Transverse colon (tissue), 4 donors: ENCODE data around the gene OTOGL.

Source experiments
- EP300 ChIP-seq: sonication (generic); formaldehyde crosslinking; IDR thresholded peaks from one replicate; pipeline ENCODE4 v1.6.1; 2017; ENCODE audit warnings: antibody characterized with exemption, low read depth
- POLR2A ChIP-seq: fragments of 450-650 bp; IDR thresholded peaks from one replicate; pipeline ENCODE4 v1.6.1; 2016; ENCODE audit warnings: antibody characterized with exemption, mild to moderate bottlenecking, moderate library complexity
- POLR2AphosphoS5 ChIP-seq, 3 donors: sonication (generic); formaldehyde crosslinking; IDR thresholded peaks; one replicate each; pipeline ENCODE4 v1.6.1; 2016; ENCODE audit warnings: antibody characterized with exemption in 3 of 3
- TF ChIP-seq, protein P1 (sequence below), 5 experiments: fragments of 200-600 bp in 3 of 5; fragments of 450-650 bp in 2 of 5; sonication (generic) in 3 of 5; IDR thresholded peaks; 1 replicate in 2 of 5; 2 replicates in 3 of 5; pipeline ENCODE4 v1.5.1; 2016 to 2017; ENCODE audit warnings: antibody characterized with exemption in 5 of 5, inconsistent platforms in 3 of 5, mild to moderate bottlenecking in 2 of 5, moderate library complexity in 1 of 5

DNA sequence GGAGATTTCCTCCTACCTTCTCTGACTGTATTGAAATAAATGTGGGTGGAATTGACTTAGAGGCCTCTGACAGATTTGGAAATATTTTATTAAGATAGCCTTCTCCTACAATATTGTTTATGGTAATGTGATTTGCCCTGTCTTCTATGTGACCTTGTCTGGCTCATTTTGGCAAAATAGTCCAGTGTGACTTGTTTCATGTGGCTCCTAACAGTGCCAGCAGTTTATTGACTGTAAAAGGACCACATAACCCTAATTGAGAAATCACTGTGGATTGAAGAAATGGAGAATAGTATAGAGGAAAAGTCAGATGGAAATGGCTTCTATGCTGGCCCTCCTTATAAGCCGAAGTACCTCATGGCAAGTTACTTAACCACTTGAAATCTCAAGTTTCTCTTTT is 173.8 kb downstream of the OTOGL start:
- TF ChIP-seq, protein P1, sequence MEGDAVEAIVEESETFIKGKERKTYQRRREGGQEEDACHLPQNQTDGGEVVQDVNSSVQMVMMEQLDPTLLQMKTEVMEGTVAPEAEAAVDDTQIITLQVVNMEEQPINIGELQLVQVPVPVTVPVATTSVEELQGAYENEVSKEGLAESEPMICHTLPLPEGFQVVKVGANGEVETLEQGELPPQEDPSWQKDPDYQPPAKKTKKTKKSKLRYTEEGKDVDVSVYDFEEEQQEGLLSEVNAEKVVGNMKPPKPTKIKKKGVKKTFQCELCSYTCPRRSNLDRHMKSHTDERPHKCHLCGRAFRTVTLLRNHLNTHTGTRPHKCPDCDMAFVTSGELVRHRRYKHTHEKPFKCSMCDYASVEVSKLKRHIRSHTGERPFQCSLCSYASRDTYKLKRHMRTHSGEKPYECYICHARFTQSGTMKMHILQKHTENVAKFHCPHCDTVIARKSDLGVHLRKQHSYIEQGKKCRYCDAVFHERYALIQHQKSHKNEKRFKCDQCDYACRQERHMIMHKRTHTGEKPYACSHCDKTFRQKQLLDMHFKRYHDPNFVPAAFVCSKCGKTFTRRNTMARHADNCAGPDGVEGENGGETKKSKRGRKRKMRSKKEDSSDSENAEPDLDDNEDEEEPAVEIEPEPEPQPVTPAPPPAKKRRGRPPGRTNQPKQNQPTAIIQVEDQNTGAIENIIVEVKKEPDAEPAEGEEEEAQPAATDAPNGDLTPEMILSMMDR (IDR thresholded peaks at IDR 0.05) = no peak
- TF ChIP-seq EP300 (no peak), POLR2A (no peak), POLR2AphosphoS5 (IDR thresholded peaks at IDR 0.05) (no peak)
